NCI-H1105 (cell line): ENCODE results near the gene REN.

ENCODE experiments used
- DNase-seq: peaks from one replicate; lab custom pipeline; 2025; lab: John Stamatoyannopoulos, UW

REN gene

DNA sequence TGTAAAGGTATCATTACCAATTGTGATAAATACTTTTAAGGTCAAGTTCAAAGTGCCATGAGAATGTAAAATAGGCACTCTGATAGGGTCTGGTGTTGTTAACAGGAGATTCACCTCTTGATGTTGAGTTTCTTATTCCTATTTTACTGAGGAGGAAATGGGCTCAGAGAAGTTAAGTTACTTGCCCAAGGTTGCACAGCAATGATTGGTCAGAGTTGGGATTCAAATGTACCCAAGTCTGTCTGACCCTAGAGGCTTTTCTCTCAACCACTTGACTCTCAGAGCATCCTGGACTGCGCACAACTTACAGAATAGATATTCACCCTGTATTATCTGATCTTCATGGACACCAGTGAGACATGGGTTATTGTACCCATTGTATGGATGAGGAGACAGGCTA, 59.3 kb downstream of the REN start:
- DNase-seq, result no peak

DNA sequence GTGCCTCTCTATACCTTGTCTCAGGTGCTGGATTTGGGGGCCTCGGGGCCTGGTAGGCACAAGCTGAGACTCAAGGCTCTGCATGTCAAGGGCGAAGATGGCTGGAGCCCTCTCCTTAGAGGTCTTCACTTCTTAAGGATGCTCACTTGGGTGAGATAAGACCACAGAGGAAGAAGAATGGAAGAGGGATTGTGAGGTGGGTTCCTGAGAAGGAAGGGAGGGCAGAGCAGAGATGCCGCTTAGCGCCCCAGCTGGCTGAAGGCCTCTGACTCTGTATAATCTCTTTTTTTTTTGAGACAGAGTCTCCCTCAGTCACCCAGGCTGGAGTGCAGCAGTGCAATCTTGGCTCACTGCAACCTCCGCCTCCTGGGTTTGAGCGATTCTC, 61.0 kb downstream of the REN start:
- DNase-seq, result no peak
